Kidney epithelial cell (primary cell): ENCODE data around the gene PWP2. TPM values are rescaled to one million over a fixed set of nuclear protein-coding genes. Genes with fewer than 3 reads are reported as not detected.

ENCODE experiments used
- DNase-seq: peaks from one replicate; pipeline ENCODE4 v3.0.0-alpha.2; 2010; ENCODE audit warnings: low read depth
- H3K27me3 ChIP-seq: 2 replicates; pipeline ENCODE4 v1.6.0; 2011; ENCODE audit warnings: low read length; ENCODE audit not compliant: control insufficient read depth, insufficient read depth
- H3K36me3 ChIP-seq: 2 replicates; pipeline ENCODE4 v1.5.1; 2011; ENCODE audit warnings: low read length; ENCODE audit not compliant: control insufficient read depth, insufficient read depth
- H3K4me3 ChIP-seq: 2 replicates; pipeline ENCODE4 v1.5.1; 2011; ENCODE audit warnings: low read depth, mild to moderate bottlenecking, control low read depth, low read length
- total RNA-seq: library from RNA; depleted of rRNA; stranded (reverse); fragments of >200 nt; gene quantifications from 2 replicates; pipeline ENCODE4 v1.2.3, GENCODE V29; 2015
- TF ChIP-seq, protein P1 (sequence below): IDR thresholded peaks from 2 replicates; pipeline ENCODE4 v1.5.1; 2011; ENCODE audit warnings: mild to moderate bottlenecking, moderate library complexity, low read length, control low read depth, inconsistent platforms; ENCODE audit not compliant: insufficient read depth, poor library complexity, severe bottlenecking

Gene PWP2
- total RNA-seq, 1 donor from 2014 or later = 8.6 TPM

DNA sequence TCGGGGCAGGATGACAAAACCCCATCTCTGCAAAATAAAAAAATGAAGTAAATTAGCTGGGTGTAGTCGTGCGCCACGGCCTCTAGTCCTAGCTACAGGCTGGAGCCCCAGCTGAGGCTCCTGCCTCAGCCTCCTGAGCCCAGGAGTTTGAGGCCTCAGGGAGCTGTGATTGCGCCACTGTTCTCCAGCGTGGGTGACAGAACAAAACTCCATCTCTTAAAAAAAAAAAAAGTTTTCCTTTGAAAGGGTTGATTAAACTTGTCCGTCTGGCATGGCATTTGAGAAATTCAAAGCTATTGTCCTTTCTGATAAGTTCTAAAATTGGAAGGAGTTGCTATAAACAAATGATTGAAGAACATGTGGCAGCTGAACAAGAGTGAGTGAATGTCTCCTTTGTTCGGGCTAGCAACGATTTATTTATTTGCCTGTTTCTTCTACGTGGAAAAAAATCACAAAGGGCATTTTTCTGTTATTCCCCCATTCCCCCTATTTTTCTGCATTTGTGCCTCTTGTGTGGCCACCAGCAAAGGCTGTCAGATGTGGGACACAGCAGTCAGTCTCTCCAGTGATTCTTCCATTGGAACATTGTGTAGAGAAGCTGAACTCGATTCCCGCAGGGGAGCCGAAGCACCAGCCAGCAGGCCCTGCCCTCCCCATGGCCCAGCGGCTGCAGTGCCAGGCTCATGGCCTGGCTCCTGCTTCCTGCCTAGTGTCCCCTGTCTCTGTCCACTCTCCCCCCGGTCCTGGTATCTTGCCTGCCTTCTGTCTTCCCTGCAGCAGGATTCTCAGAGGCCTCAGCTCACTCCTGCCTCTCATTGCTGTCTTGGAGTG, 21.5 kb upstream of the PWP2 start:
- DNase-seq = no peak
- H3K36me3 ChIP-seq = peaks cover 4% of the 10 kb centered on the region
- H3K4me3 ChIP-seq = no peak overlapping the region
- TF ChIP-seq, protein P1, sequence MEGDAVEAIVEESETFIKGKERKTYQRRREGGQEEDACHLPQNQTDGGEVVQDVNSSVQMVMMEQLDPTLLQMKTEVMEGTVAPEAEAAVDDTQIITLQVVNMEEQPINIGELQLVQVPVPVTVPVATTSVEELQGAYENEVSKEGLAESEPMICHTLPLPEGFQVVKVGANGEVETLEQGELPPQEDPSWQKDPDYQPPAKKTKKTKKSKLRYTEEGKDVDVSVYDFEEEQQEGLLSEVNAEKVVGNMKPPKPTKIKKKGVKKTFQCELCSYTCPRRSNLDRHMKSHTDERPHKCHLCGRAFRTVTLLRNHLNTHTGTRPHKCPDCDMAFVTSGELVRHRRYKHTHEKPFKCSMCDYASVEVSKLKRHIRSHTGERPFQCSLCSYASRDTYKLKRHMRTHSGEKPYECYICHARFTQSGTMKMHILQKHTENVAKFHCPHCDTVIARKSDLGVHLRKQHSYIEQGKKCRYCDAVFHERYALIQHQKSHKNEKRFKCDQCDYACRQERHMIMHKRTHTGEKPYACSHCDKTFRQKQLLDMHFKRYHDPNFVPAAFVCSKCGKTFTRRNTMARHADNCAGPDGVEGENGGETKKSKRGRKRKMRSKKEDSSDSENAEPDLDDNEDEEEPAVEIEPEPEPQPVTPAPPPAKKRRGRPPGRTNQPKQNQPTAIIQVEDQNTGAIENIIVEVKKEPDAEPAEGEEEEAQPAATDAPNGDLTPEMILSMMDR = no peak
- no peaks in the 10 kb centered on the region for H3K27me3 ChIP-seq

DNA sequence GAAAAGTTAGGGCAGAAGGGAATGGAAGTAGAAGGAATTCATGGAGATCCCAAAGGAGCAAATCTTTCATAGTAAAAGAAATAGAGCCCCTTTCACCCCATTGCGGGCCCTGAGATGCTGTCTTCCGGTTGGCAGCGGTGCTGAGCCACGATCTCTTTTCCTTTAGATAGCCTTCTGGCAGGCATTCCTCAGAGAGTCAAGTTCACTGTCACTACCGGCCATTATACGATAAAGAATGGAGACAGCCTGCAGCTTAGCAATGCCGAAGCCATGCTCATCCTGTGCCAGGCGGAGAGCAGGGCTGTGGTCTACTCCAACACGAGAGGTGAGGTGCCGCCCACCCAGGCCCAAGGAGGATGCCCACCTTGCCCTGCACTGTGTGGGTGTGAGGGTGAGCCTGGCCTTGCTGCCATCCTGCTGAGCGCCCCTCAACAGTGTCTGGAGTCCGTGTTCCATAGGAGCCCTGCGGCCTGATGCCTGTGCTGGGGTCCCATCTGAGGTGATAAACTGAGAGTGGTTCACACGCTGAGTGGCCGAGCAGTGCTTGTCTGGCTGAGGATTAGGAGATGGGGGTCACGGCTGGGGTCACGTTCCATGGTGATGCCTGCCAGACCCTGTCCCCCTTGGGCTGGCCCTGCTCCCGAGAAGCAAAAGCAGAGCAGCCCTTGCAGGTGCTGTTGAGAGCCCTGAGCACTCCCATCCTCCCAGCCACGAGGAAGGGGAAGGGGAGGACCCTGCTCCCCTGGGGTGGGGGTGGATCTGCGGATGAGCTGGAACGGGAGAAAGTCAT, 20.4 kb upstream of the PWP2 start:
- TF ChIP-seq, protein P1 = no peak
- Histone ChIP-seq H3K36me3 (peaks cover 4% of the 10 kb centered on the region), H3K4me3 (no peak overlapping the region), H3K27me3 (no peaks in the 10 kb centered on the region)
- DNase-seq = no peak

GRCh38 chr21:44087426-44088400, 19.5 kb upstream of the PWP2 start:
- H3K36me3 ChIP-seq = peaks cover 7% of the 10 kb centered on the region
- no peak overlapping the region for H3K4me3 ChIP-seq
- no peaks in the 10 kb centered on the region for H3K27me3 ChIP-seq
- TF ChIP-seq, protein P1 = no peak
- no peak for DNase-seq

GRCh38 chr21:44088401-44088780, 18.8 kb upstream of the PWP2 start:
- H3K36me3 ChIP-seq = peaks cover 5% of the 10 kb centered on the region

More at GRCh38 chr21:44088401-44088780, 18.8 kb upstream of the PWP2 start:
- Histone ChIP-seq H3K4me3 (no peak overlapping the region), H3K27me3 (no peaks in the 10 kb centered on the region)
- TF ChIP-seq, protein P1 = no peak
- DNase-seq = no peak
